ENCODE results near the gene OR2A25.

DNA sequence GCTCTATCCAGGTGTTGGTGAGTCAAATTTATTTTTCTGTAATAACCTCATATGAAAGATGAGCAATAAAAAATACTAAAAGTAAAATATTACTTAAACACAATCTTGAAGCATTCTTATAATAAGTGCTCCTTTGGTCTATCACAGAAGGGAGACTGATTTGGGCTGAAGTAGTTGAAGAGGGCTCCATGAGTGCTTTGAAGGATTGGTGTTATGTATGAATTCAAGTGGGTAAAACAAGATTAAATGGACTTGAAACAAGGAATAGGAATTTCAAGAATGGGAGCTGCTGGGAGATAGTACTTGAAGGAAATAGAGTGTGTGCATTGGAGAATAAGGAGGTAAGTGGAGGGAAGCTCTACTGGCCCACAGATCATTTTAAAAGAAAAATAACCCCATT is 32.4 kb downstream of the OR2A25 start:
- TF ChIP-seq EP300 (IDR thresholded peaks at IDR 0.05; ENCODE audit: borderline replicate concordance) = no peak
- no peak for TF ChIP-seq EGR1 (IDR thresholded peaks at IDR 0.05)
- no peak for TF ChIP-seq RAD21 (IDR thresholded peaks at IDR 0.05; ENCODE audit: low read depth)
- TF ChIP-seq, protein P1, sequence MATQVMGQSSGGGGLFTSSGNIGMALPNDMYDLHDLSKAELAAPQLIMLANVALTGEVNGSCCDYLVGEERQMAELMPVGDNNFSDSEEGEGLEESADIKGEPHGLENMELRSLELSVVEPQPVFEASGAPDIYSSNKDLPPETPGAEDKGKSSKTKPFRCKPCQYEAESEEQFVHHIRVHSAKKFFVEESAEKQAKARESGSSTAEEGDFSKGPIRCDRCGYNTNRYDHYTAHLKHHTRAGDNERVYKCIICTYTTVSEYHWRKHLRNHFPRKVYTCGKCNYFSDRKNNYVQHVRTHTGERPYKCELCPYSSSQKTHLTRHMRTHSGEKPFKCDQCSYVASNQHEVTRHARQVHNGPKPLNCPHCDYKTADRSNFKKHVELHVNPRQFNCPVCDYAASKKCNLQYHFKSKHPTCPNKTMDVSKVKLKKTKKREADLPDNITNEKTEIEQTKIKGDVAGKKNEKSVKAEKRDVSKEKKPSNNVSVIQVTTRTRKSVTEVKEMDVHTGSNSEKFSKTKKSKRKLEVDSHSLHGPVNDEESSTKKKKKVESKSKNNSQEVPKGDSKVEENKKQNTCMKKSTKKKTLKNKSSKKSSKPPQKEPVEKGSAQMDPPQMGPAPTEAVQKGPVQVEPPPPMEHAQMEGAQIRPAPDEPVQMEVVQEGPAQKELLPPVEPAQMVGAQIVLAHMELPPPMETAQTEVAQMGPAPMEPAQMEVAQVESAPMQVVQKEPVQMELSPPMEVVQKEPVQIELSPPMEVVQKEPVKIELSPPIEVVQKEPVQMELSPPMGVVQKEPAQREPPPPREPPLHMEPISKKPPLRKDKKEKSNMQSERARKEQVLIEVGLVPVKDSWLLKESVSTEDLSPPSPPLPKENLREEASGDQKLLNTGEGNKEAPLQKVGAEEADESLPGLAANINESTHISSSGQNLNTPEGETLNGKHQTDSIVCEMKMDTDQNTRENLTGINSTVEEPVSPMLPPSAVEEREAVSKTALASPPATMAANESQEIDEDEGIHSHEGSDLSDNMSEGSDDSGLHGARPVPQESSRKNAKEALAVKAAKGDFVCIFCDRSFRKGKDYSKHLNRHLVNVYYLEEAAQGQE (IDR thresholded peaks at IDR 0.05; ENCODE audit: low read depth) = no peak
- no peak for TF ChIP-seq CREB1 (IDR thresholded peaks at IDR 0.05; ENCODE audit: low read depth)
- TF ChIP-seq CEBPB (IDR thresholded peaks at IDR 0.05) = no peak
- TF ChIP-seq YY1 (IDR thresholded peaks at IDR 0.05; ENCODE audit: low read depth) = no peak
- TF ChIP-seq, protein P2, sequence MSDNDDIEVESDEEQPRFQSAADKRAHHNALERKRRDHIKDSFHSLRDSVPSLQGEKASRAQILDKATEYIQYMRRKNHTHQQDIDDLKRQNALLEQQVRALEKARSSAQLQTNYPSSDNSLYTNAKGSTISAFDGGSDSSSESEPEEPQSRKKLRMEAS (IDR thresholded peaks at IDR 0.05) = no peak
